OCI-M1 (cell line): Measurements from ENCODE around the gene MRPS9.

Source experiments
- DNase-seq: peaks from one replicate; lab custom pipeline; 2025; lab: John Stamatoyannopoulos, UW

MRPS9 gene

GRCh38 chr2:105037572-105038382, at the start of gene MRPS9:
Gene MRPS9 (plus strand): TSS chr2:105038069. CDS start chr2:105038093, 24 bp downstream.
- peak; percentile 98 for DNase-seq

- DNase-seq: no peak
Observed at GRCh38 chr2:105005181-105005951, 32.5 kb upstream of the MRPS9 start.

DNA sequence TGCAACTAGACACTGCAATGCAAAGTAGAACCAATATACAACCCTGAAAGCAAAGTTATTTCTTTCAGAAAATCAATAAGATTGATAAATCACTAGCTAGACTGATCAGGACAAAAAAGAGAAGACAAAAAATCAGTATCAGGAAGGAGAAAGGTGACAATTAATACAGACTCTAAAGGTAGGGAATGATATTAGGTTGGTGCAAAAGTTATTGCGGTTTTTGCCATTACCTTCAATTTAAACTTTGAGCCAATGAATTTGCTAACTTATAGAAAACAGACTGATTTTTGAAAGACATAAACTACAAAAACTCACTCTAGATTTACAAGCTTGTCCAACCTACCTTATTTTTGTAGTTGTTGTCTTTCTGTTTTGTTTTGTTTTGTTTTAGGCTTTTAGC, 30.5 kb upstream of the MRPS9 start:
- DNase-seq: no peak

DNA sequence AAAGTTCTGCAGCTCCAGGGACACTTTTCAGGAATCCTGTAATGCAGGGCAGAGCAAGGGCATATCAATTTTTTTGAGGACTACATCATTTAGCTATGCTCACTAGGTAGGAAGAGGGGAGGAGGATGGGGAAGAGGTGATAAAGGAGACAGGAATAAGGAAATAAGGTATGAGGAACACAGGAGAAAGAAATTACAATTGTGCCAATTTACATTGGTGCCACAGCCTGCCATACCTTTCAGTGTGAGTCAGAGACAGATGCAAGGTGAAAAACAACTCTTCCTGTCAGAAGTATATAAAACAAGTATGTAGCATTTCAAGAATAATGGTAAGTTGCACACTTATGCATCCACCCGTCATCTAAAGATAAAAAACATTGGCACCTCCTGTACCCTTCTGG, 5.4 kb upstream of the MRPS9 start:
- no peak for DNase-seq

- DNase-seq: no peak
Observed at GRCh38 chr2:105034170-105034569, 3.7 kb upstream of the MRPS9 start.

- DNase-seq: peak; percentile 26
Observed at GRCh38 chr2:105038383-105039061, 653 bp downstream of the MRPS9 start.

GRCh38 chr2:105039559-105039958, 1.7 kb downstream of the MRPS9 start:
- no peak for DNase-seq

DNA sequence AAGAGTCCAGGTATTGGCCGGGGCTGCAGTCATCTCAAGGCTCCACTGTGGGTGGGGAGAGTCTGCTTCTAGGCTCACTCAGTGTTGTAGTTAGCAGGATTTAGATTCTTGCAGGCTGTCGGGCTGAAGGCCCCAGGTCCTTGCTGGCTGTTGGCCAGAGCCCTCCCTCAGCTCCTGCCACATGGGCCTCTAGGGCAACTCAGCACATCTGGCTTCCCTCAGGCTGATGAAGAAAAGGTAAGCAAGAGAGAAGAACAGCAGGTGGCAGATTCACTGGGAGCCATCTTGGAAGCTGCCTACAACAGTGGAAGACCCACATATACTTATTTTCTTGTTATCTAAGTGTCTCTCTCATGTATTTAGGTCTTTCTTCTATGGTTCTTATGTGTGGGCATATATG, 4.3 kb downstream of the MRPS9 start:
- DNase-seq: no peak

- DNase-seq: peak; percentile 46
Observed at GRCh38 chr2:105052773-105053172, 14.9 kb downstream of the MRPS9 start.

- peak; percentile 31 for DNase-seq
Observed at GRCh38 chr2:105055613-105056012, 17.7 kb downstream of the MRPS9 start.

- no peak for DNase-seq
Observed at GRCh38 chr2:105056245-105056644, 18.4 kb downstream of the MRPS9 start.

GRCh38 chr2:105057005-105057404, 19.1 kb downstream of the MRPS9 start:
- no peak for DNase-seq

DNA sequence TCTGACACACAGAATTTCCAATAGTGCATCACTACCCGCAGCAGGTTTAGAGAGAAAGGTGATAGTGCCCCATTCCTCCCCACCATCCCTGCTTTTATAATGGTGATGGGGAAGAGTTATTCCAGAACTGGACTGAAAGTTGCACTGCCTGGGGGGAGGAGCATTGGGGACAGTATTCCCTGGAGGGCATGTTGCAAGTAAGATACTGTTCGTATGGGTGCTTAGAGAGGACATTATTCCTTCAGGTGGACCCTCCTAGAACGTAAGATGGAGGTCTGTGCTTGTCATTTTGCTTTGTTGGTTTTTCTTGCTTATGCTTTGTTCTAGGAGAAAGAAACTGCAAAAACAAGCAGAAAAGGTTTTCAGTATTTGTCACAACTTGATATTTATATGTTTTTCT, 23.7 kb downstream of the MRPS9 start:
- DNase-seq: no peak

DNA sequence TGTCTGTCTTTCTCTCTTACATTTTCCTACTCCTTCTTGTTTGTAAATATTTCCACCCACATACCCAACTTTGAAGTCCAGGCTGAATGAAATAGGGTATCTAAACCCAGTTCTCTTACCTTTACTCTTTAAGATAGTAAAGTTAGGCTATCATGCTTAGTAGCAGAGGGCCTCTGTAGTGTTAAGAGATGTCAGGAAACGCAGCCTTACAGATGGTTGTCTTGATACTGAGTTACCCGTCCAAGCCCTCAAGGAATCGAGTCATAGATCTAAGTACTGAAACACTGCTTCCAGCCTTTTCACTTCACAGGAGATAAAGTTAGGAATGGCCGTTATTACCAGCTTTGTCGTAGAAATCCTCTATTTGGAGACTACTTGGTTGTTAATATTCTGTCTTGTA, 24.3 kb downstream of the MRPS9 start:
- DNase-seq: no peak

GRCh38 chr2:105068387-105068786, 30.5 kb downstream of the MRPS9 start:
- DNase-seq: no peak

DNA sequence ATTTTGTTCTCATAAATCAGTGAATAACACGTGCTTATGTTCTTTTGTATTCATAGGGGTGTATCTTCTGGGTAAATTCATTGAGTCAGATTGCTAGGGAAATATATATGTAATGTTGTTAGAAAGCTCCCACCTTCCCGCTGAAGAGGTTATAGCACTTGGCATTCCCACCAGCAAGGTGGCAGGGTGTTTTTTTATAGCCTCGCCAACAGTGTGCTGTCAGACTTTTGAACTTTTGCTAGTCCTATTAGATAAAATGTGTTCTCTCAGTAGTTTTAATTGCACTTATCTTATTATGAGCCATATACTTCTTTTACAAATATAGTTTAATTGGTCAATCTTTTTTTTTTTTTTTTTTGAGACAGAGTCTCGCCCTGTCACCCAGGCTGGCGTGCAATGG, 31.0 kb downstream of the MRPS9 start:
- DNase-seq: no peak

DNA sequence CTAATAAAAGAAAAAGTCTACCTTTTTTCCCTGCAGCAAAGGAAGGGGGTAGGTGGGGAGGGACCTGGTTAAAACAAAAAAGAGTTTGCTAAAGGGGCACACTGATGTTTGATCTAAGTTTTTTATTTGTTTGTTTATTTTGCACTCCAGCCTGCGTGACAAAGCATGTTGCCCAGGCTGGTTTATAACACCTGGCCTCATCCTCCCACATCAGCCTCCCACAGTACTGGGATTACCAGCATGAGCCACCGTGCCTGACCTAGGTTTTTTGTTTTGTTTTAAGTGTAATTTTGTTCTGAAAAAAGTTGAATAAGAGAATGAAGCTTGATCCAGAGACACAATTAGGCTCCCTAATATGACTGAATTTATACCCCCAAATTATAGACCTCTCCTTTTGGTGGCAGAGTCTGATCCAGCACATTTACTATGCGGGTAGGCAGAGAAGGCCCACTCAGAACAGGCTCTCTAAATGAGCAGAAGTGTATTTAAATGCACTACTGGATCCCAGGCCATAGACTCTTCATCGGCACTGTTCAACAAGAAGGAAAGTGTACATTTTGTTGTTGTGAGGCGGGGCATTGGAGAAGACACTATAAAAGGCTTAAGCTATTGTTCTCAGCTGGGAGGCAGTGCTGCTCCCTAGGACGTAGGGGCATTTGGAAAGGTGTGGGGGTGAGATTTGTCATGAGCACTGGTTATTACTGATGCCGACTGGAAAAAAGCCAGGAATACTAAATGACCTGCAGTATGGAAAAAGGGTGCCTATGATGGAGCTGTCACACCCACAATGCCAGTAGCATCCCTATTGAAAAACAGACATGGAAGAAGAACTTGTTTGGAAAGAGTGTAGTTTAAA, 32.4 kb downstream of the MRPS9 start:
- no peak for DNase-seq

DNA sequence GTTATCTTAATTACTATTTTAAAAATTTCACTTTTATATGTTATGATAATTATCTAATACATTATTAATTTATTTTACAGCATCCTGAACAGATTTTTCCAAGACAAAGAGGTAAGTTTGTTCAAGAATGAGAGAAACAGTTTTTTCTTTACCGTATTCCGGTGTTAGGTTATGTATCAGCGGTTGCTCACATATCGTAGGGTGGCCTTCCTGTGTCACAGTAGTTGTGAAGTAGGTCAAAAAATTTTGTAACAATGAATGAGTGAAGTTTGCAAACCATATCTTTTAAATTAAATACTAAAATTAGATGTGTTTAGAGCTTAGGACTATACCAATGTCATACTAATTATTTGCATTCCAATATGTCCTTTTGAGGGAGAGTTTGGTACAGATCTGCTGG, 33.5 kb downstream of the MRPS9 start:
- no peak for DNase-seq

DNA sequence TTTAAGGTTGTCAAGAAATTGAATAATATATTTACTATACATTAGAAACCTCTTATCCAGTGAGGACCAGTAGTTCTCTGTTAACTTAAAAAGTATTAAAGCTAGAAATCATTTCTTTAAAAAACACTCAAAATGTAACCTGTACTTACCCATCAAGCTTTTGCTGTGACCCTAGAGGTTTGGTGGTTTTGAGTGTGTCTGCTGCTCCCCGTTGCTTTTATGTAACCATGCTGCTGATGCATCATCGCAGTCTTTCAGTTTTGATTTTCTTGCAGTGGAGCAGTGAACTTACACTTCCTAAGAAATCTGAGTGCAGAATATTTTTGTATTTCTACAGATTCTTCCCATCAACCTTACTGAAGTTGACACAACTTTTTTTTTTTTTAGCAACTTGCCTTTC, 34.2 kb downstream of the MRPS9 start:
- no peak for DNase-seq

GRCh38 chr2:105073591-105073990, 35.7 kb downstream of the MRPS9 start:
- no peak for DNase-seq

GRCh38 chr2:105076121-105076520, 38.3 kb downstream of the MRPS9 start:
- DNase-seq: no peak
